A673 (cell line): Measurements from ENCODE around the gene CES3. TPM values are rescaled to one million over a fixed set of nuclear protein-coding genes. Genes with fewer than 3 reads are reported as not detected.

Source experiments
- BruUV-seq: library from RNA; stranded (reverse); fragments of 400-500 nt; replicated peaks from 2 replicates; lab custom pipeline; 2021; lab: Mats Ljungman, UMichigan
- CTCF ChIA-PET: fragments of 300-600 bp; sonication (Branson Sonifier 250); formaldehyde crosslinking; loops from one replicate; lab custom pipeline; 2022; ENCODE audit warnings: antibody characterized with exemption; lab: Charles Lee
- POLR2A ChIA-PET: fragments of 300-600 bp; sonication (Branson Sonifier 250); formaldehyde crosslinking; loops from one replicate; lab custom pipeline; 2022; ENCODE audit warnings: antibody characterized with exemption; ENCODE audit not compliant: low non-redundant PET; lab: Charles Lee
- DNase-seq: peaks from one replicate; pipeline ENCODE4 v3.0.0-alpha.2; 2015; ENCODE audit warnings: low spot score
- H3K27ac ChIP-seq: fragments of 200-600 bp; sonication (generic); 2 replicates; pipeline ENCODE4 v1.5.1; 2016; ENCODE audit warnings: mixed run types, low read depth, mild to moderate bottlenecking, mixed read lengths, antibody characterized with exemption, low read length; ENCODE audit not compliant: poor library complexity, severe bottlenecking
- H3K27me3 ChIP-seq: fragments of 200-600 bp; sonication (generic); replicated peaks from 2 replicates; pipeline ENCODE4 v1.6.1; 2017; ENCODE audit warnings: mixed run types, low read depth, mild to moderate bottlenecking, mixed read lengths, antibody characterized with exemption, low read length; ENCODE audit not compliant: insufficient read depth, poor library complexity
- H3K36me3 ChIP-seq: fragments of 200-600 bp; sonication (generic); 2 replicates; pipeline ENCODE4 v1.6.1; 2016; ENCODE audit warnings: mixed run types, mild to moderate bottlenecking, mixed read lengths, antibody characterized with exemption, low read length; ENCODE audit not compliant: insufficient read depth, poor library complexity, severe bottlenecking
- H3K4me1 ChIP-seq: fragments of 200-600 bp; sonication (generic); 2 replicates; pipeline ENCODE4 v1.6.1; 2017; ENCODE audit warnings: mixed run types, mild to moderate bottlenecking, mixed read lengths, antibody characterized with exemption, low read length; ENCODE audit not compliant: insufficient read depth, poor library complexity, severe bottlenecking
- H3K4me3 ChIP-seq: fragments of 200-600 bp; sonication (generic); 2 replicates; pipeline ENCODE4 v1.5.1; 2016; ENCODE audit warnings: low read depth, mixed run types, mild to moderate bottlenecking, mixed read lengths, low read length; ENCODE audit not compliant: poor library complexity, severe bottlenecking
- H3K9me3 ChIP-seq: fragments of 200-600 bp; sonication (generic); 2 replicates; pipeline ENCODE4 v1.6.1; 2016; ENCODE audit warnings: mixed run types, low read depth, mild to moderate bottlenecking, mixed read lengths, antibody characterized with exemption, low read length; ENCODE audit not compliant: poor library complexity, severe bottlenecking
- CTCF ChIP-seq: fragments of 300-800, 200-600 bp; sonication (generic); conservative IDR thresholded peaks from 2 replicates; pipeline ENCODE4 v1.5.1; 2017; ENCODE audit warnings: low read depth, mild to moderate bottlenecking, antibody characterized with exemption, low read length, moderate library complexity, mixed read lengths
- EZH2 ChIP-seq: fragments of 200-600 bp; sonication (generic); IDR thresholded peaks from 2 replicates; pipeline ENCODE4 v1.6.1; 2017; ENCODE audit warnings: borderline replicate concordance, low read depth, mild to moderate bottlenecking, mixed read lengths, antibody characterized with exemption, low read length; ENCODE audit not compliant: poor library complexity, severe bottlenecking
- intact Hi-C: fragments of 100-400 bp; cut with micrococcal nuclease; formaldehyde crosslinking; loops from one replicate; pipeline ENCODE4 v1.10.0; 2022; ENCODE audit not compliant: unreplicated experiment
- total RNA-seq: library from RNA; stranded (reverse); gene quantifications from 2 replicates; pipeline ENCODE4 v1.2.3, GENCODE V29; 2021

The CES3 gene
- total RNA-seq, 1 experiment from 2014 or later: 3.9 TPM

DNA sequence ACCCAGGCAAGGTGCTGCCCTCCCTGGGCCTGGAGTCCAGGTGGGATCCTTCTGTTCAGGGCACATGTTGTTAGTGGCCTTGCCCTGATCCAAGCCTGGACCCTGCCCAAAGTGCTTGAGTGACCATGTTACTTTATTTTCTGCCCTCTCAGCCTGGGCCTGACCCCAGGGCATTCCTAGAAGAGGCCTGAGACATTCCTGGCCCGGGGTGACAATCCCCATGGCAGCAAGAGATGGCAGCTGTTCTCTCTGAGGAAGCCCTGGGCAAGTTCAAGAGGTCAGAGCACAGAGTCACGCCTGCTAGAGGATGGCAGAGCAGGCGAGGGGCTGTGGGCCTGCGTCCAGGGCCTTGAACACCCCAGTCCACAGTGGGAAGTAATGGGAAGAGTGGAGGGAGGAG is 47.4 kb upstream of the CES3 start:
- intact Hi-C loops: no loop called here
- Histone ChIP-seq H3K4me3 (no peak overlapping the region), H3K27ac (no peak overlapping the region), H3K27me3 (no peaks in the 10 kb centered on the region), H3K36me3 (no peaks in the 10 kb centered on the region), H3K9me3 (no peaks in the 10 kb centered on the region), H3K4me1 (no peaks in the 10 kb centered on the region)
- TF ChIP-seq EZH2: no peak
- TF ChIP-seq CTCF: no peak
- POLR2A ChIA-PET: no interaction called here
- CTCF ChIA-PET: no interaction called here
- no TSS peak for BruUV-seq
- no peak for DNase-seq

DNA sequence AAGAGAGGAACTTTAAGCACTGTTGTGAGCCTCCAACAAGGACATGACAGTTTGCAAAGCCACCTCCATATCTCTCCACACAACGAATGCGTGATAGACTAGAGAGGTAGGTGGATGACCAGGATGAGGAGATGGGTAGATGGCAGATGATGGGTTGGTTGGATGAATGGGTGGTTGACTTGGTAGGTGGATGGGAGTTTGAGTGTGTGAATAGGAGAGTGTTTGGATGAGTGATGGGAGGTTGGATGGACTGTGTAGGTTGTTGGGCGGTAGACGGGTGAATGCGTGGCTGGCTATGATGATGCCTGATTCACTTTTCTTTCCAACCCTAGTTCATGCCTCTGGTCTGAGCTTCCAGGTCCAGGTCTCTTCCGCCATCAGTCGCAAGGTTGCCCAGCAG is 46.5 kb upstream of the CES3 start:
- Histone ChIP-seq H3K4me3 (no peak overlapping the region), H3K27ac (no peak overlapping the region), H3K9me3 (no peaks in the 10 kb centered on the region), H3K36me3 (no peaks in the 10 kb centered on the region), H3K27me3 (no peaks in the 10 kb centered on the region), H3K4me1 (no peaks in the 10 kb centered on the region)
- intact Hi-C loops: no loop called here
- ChIA-PET CTCF (no interaction called here), POLR2A (no interaction called here)
- no peak for DNase-seq
- TF ChIP-seq EZH2: no peak
- TF ChIP-seq CTCF: no peak
- no TSS peak for BruUV-seq

GRCh38 chr16:66915041-66915440 is 46.0 kb upstream of the CES3 start:
- CTCF ChIA-PET: no interaction called here
- POLR2A ChIA-PET: no interaction called here
- TF ChIP-seq CTCF (no peak), EZH2 (no peak)
- no peak overlapping the region for H3K4me3 ChIP-seq
- H3K27me3 ChIP-seq: no peaks in the 10 kb centered on the region
- intact Hi-C loops: no loop called here
- no TSS peak for BruUV-seq
- no peak for DNase-seq
- H3K36me3 ChIP-seq: no peaks in the 10 kb centered on the region
- no peaks in the 10 kb centered on the region for H3K4me1 ChIP-seq
- no peak overlapping the region for H3K27ac ChIP-seq
- H3K9me3 ChIP-seq: no peaks in the 10 kb centered on the region
